GM18498 (cell line): ENCODE data around the gene COX6B2.
A peak's percentile ranks its signal among the peaks of the same experiment; 100 is the strongest.
"Not testable (repeated sequence)": the region's sequence is repeated elsewhere in the genome, so short reads cannot be mapped to it uniquely, and the experiment has no call there.

Experiments used
- ATAC-seq: cut with Tn5 transposase; IDR thresholded peaks from one replicate; pipeline ENCODE4 v1.9.1; 2021; ENCODE audit warnings: mild to moderate bottlenecking, moderate library complexity; ENCODE audit not compliant: unreplicated experiment

The COX6B2 gene

GRCh38 chr19:55345101-55345817 is 9.3 kb downstream of the COX6B2 start:
- no peak for ATAC-seq

GRCh38 chr19:55344444-55344843 is 10.1 kb downstream of the COX6B2 start:
- ATAC-seq, result no peak

GRCh38 chr19:55341595-55342531 is 12.7 kb downstream of the COX6B2 start:
- ATAC-seq, result no peak

GRCh38 chr19:55341171-55341588 is 13.3 kb downstream of the COX6B2 start:
- no peak for ATAC-seq

GRCh38 chr19:55340784-55341147 is 13.8 kb downstream of the COX6B2 start:
- ATAC-seq, result no peak

- ATAC-seq, result no peak
Measured at GRCh38 chr19:55339889-55340783, 14.4 kb downstream of the COX6B2 start.

GRCh38 chr19:55339105-55339888 is 15.2 kb downstream of the COX6B2 start, which contains the start of gene KMT5C:
Gene KMT5C, plus strand, starts transcription at chr19:55339876. Its CDS starts 2,061 bp downstream, at chr19:55341937.
- peak; percentile 83 for ATAC-seq

- no peak for ATAC-seq
Measured at GRCh38 chr19:55336101-55336500, 18.4 kb downstream of the COX6B2 start.

GRCh38 chr19:55333870-55334269 is 20.6 kb downstream of the COX6B2 start:
- no peak for ATAC-seq

GRCh38 chr19:55329791-55330190 is 24.7 kb downstream of the COX6B2 start:
- ATAC-seq, result not testable (repeated sequence)

GRCh38 chr19:55328774-55329318 is 25.7 kb downstream of the COX6B2 start:
- not testable (repeated sequence) for ATAC-seq

- no peak for ATAC-seq
Measured at GRCh38 chr19:55325172-55325571, 29.3 kb downstream of the COX6B2 start, which contains the start of gene TMEM150B. Gene TMEM150B, minus strand, starts transcription at chr19:55325341. Its CDS starts 4,305 bp downstream, at chr19:55321036.

- no peak for ATAC-seq
Measured at GRCh38 chr19:55324662-55325061, 29.9 kb downstream of the COX6B2 start.

GRCh38 chr19:55322204-55322885 is 32.2 kb downstream of the COX6B2 start:
- ATAC-seq, result no peak

GRCh38 chr19:55321466-55322137 is 32.9 kb downstream of the COX6B2 start:
- ATAC-seq, result no peak

- ATAC-seq, result no peak
Measured at GRCh38 chr19:55320844-55321419, 33.6 kb downstream of the COX6B2 start.

- ATAC-seq, result no peak
Measured at GRCh38 chr19:55319785-55320184, 34.7 kb downstream of the COX6B2 start.

- ATAC-seq, result no peak
Measured at GRCh38 chr19:55316646-55317045, 37.9 kb downstream of the COX6B2 start.
